ELR (cell line): ENCODE results near the gene ETFB.
A peak's percentile ranks its signal among the peaks of the same experiment; 100 is the strongest.

Source experiments
- DNase-seq: peaks from one replicate; pipeline ENCODE4 v3.0.0-alpha.2; 2015; ENCODE audit warnings: low read depth

The ETFB gene

DNA sequence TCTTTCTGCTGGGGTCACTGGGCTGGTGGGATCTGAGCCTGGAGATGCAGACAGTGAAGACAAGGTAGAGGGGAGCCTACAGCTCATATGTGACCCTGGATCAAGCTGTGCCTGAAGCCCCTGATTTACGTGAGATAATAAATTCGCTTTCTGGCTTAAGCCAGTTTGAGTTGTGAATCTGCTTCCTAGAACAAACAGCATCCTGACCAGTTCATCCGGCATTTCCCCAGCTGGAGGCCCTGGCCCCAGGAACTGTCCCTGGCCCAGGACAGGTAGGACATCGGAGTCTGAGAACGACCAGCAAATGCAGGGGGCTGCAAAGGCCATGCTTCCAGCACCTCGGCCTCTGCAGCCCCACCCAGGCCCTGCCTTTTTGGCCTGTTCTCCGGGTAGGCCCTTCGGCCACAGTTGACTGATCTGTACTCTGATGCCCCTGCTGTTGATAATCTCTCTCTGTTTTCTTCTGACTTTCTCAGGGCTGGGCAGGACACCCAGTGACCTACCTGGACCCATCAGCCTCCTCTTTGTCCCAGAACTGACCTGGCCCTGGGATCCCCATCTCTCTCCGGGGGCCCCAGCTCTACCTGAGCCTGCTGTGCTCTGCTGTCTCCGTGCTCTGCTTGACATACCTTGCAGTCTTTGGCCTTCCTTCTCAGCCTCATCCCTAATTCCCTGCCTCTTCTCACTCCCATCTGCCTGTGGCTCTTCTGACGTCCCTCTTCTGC lies 14.8 kb downstream of the ETFB start:
- no peak for DNase-seq

DNA sequence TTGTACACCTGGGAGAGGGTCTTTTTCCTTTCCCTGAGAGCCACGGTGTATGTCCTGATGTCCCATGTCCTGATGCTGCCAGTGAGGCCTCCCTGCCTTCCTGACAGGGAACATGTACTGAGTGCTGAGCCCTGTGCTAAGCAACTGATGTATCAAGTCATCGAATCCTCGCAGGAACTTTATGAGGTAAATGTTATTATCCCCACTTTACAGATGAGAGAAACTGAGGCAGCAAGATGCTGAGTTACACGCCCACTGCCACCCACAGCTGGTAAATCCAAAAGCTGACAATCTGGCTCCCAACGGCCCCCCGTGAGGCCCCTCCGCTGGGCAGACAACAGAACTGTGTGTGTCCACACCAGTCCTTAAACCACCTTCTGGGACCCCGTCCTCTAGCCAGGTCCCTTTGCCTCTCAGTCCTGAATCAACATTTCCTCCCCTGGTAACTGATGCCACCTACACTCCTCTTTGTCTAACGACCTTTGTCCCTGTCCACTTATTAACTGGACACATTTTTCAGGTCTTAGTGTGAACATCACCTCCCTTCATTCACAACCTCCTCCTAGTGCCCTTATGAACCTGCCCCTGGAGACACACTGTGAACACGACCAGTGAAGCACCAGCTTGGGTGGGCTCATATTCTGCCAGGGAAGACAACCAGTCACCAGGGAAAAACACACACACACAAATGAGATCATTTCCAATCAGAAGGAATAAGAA lies 18.8 kb downstream of the ETFB start:
- no peak for DNase-seq

DNA sequence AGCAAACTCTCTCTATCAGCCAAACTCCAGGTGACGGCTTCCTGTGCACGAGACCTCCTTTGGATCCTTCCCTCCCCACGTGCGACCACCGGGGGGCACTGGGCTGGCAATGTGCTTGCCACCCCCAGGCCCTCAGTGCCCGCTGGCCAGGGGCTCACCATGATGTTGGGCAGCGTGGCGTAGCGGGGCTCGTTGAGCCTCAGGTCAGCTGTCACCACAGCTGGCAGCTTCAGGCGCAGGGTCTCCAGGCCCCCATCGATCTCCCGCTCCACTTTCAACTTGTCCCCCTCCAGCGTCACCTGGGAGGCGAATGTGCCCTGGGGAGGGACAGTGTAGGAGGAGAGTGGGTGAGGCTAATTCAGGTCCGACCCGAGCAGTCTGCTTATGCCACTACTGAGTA lies 19.4 kb downstream of the ETFB start:
- no peak for DNase-seq

DNA sequence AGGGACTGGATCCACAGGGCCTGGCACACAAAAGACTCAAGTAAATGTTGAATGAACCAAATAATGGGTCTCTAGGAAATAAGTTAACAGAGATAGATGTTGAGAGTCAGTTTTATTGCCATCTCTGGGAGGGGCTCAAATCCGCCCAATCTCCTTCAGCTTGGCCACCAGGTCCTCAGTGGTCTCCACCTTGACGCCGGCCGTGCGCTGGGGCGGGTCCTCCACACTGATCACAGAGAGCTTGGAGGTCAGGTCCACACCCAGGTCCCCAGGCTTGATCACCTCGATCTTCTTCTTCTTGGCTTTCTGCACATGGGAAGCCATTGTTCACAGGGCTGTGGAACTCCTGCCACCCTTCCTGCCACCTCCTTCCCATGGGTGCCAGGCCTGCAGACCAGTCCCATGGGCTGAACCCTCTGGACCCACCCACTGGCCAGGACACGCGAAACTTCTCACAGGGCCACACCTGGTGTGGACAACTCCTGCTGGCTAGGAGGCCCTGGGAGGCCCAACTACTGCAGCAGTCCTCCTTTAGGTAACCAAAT lies 21.0 kb downstream of the ETFB start:
- no peak for DNase-seq

DNA sequence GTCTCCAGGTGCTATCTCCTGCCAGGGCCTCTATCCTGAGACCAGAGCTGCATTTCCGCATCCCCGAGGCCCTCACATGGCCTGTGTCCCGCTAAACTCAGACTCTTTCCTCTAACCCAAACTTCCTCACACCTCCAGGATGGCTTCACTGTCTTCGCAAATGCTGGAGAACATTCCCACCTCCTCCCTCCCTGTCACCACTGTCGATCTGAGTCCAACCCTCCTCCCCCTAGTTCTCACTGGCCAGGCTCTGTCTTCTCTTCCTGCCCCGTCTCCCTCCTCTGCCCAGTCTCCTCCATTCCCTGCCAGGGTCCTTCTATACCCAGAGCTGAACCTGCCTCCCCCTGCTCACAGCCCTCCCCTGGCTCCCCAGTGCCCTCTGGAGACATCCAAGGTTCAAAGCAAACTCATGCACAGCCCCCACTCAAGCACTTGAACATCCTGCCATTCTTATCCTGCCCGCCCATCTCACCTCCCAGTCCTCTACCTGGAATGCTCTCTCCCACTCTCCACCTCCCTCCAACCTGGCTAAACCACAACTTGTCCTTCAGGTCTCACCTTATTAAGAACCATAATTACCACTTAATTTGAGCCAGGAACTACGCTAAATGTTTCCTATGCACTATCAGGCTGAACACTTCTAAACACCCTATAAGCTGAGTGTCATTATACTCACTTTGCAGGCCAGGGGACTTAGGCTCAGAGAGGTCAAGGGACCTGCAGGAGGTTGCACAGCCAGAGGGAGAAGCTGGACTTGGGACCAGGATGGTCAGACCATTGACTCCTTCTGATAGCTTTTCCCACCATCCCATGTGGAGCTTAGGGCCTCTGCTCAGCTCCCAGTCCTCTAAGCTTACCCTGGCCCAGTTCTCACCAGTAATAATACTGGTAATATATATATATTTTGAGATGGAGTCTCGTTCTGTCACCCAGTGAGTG lies 23.3 kb downstream of the ETFB start:
- DNase-seq = no peak

DNA sequence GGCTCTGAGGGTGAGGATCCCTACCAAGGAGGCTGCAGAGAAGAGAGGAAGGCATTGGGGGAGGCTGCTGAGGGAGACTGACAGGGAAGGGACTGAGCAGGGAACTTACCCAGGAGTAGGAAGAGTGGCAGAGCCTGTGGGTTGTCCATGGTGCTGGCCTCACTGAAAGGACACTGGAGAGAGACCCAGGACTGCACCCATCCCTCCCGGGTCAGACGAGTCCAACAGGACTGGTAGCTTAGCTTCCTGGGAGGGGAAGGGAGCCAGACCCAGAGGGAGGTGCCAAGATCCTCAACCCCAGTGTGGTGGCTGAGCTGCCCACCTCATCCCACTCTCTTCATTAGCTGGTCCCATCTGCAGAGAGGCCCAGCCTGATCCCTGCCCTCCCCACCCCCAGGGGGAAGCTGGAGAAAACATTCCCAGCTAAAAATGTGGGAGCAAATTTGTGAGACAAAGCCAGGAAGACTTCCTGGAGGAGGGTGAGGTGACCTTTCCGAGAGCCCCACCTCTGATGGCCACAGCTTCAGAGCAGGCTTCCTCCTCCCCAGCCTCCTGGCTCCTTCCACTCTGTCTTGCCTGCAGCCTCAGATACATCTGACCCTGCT lies 24.1 kb downstream of the ETFB start, which contains the start of gene VSIG10L:
Gene VSIG10L (minus strand): TSS at position 164 of the 605 bp plus-strand sequence. CDS start 15 bp downstream, at position 149.
- no peak for DNase-seq

DNA sequence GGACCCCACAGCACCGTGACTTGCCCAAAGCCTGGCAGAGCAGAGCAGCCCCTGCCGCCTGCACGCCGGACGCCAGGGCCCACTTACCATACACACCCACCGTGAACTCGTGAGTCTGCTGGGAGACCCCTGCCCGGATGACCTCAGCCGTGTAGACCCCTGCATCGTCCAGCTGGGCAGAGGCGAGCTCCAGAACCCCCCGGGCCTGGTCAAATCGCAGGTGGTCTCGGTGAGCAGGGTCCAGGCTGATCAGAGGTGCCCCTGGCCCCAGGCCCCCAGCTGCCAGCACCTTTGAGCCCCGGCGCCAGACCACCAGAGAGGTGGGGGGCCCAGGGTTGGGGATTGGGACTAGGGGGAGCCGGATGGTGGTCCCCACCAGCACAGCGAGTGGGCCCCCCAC lies 25.1 kb downstream of the ETFB start:
- no peak for DNase-seq

DNA sequence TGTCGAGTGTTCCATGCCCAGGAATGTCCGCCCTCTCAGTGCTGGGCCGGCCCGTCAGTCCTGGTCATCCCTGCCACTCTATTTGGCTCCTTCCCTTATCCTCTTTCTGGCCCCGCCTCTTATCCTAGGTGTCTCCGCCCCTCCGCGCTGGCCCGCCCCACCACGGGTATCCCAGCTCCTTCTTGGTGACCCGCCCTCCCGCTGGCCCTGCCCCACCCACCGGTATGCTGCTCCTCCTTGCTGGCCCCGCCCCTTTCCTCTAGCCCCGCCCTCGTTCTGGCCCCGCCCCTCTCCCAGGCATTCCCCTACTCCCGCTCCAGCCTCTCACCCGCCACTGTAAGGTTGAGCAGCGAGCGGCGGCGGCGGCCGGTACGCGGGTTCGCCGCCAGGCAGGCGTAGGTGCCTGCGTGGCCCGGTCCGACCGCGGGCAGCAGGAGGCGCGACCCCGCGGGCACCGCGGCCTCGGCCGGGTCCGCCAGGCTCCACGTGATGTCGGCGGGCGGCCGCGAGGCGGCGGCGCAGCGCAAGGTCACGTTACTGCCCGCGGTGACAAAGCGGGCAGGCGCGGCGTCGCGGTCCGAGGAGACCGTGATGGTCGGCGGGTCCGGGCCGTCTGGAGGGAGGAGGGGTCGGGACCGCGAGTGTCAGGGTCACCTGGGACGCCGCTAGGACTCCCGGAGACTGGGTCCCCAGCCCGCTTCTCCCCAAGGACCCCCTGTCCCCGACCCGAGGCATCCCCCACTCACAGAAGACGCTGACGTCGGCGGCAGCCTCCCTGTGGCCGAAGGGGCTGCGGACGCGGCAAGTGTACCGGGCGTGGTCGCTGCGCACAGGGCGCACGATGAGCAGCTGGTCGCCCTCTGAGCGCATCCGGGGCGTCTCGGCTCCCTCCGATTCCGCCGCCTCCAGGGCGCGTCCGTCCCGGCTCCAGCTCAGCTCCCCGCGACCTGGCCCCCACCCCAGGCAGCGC lies 26.2 kb downstream of the ETFB start:
- peak; percentile 95 for DNase-seq

DNA sequence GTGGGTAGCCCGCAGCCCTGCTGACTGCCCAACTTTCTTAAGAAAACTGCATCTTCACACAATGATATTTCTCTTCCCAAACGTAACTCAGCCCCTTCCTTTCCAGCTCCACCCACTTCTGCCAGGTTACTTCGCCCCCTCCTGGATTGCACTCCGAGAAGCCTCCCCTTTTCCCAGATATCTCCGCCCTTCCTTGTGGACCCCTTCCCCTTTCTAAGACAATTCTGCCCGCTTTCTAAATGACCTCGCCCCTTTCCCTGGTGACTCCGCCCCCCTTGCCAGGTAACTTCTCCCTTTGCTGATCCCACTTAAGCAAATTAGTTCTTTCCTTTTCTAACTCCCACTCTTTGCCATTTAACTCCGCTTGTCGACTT lies 26.9 kb downstream of the ETFB start:
- DNase-seq = no peak

DNA sequence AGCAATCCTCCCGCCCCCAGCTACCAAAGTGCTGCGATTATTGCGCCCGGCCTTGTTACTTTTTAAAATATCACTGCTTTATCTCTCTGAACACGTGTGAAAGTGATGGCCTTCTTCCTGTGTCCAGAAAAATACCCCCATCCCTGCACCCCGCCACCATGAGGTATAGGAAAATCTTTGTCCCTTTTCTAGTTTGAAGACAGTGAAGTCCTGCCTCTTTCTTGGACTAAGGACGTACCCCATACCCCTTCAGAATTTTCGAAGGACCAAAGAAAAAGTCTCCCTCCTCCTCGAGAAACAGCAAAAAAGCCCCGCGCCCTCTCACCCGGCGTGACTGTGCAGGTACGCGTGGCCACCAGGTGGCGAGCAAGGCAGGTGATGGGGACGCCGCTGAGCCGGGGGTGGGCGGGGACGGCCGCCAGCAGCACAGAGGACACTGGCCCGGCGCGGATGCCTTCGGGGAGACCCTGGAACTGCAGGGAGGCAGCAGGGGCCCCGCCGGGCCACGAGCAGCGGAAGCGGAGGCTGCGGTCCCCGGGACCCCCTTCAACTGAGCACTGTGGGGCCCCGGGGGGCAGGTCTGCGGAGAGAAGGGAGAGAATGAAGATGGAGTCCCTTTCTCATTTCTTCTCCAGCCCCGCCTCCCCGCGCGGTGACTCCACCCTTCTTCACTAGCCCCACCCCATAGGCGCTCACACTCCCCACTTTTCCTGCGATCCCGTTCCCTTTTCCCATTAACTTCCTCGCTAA lies 27.4 kb downstream of the ETFB start:
- peak; percentile 79 for DNase-seq

DNA sequence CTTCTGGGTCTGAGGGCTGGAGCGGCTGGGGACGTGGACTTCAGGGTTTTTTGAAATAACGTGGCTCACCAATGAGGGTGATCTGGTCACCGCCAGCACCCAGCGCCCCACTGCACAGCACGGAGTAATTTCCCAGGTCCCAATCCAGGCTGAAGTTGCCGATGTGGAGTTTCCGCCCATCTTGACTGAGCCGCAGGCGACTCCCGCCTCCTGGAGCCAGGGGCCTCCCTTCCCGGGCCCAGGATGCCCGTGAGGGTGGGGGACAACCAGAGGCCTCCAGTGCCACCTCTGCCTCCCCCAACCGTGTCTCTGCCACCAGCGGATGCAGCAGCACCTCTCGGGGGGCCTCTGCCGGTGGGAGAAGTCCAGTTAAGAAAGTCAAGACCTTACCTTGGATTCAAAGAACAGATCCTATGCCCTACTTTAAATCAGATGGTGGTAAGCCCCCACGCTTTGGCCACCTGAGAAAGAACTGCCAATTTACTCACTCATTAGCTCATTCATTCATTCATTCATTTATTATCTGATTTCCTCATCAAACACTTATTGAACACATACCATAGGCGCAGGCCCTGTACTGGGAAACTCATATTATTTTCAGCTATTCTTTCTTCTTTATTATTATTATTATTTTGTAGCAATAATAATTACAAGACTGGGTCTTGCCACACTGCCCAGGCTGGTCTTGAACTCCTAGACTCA lies 28.2 kb downstream of the ETFB start:
- DNase-seq = no peak

DNA sequence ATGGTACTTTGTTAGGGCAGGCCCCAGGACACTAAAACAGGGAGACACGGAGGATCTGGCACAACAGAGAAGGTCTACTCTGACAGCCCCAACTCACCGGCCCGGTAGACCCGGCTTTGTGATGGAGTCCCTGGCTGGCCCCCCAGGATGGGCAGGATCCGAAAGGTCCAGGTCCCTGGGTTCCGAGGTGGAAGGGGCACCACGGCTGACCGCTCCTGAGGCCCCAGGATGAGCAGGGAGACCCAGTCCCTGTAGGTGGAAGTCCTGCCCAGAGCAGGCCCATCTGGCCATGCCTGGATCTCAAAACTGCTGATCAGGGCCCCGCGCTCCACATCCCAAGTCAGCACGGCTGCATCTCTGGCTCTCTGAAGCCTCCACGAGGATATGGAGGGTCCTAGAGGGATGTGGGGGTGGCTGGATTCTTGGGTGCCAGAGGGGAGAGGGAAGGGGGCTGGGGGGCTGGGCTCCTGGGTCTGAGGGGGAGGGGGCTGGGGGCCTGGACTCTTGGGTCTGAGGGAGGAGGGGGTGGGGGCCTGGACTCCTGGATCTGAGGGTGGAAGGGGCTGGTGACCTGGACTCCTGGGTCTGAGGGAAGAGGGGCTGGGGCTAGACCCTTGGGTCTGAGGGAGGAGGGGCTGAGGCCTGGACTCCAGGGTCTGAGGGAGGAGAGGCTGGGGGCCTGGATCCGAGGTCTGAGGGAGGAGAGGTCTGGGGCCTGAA lies 28.9 kb downstream of the ETFB start:
- DNase-seq = no peak

DNA sequence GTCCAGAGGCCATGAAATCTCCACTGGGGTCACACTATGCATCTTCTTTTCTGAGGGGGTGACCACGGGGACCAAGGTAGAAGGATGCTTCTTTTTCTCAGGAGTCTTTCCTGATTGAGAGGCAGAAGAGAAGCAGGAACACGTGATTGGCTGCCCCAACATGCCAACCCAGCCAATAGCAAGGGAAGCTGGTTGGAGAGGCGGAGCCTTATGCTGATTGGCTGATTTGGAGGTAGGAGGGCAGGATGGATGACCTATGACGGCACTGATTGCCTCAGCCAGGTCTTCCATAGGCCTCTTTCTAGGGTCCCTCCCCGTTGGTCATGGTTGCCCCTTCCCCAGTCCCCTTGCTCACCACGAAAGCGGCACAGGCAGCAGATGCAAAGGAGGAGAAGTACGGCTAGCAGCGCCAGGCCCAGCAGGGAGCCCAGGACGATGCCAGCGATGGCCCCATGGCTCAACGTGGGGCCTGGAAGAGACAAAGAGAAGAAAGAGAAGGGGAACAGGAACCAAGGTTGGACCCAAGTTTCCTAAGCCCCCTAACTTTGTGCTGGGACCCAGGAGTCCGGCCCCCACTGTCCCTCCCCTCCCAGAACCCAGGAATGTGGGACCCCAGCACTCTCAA lies 32.2 kb downstream of the ETFB start:
- DNase-seq = no peak

DNA sequence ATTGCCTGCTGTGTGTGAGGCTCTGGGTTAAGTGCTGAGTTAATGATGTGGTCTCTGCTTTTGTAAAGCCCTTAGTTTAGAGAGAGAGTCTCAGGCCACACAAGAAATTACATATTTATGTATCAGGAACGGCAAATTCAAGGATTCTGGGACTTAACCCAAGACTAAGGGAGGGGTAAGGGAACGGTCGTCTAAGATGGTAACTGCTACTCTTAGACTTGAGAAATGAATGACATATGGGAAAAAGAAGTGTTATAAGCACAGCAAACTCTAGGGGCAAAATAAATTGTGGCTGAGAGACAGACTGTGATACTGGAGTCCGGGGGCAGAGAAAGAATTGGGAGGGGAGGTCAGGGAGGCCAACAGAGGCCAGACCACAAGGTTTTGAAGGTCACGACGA lies 34.5 kb downstream of the ETFB start:
- DNase-seq = no peak

DNA sequence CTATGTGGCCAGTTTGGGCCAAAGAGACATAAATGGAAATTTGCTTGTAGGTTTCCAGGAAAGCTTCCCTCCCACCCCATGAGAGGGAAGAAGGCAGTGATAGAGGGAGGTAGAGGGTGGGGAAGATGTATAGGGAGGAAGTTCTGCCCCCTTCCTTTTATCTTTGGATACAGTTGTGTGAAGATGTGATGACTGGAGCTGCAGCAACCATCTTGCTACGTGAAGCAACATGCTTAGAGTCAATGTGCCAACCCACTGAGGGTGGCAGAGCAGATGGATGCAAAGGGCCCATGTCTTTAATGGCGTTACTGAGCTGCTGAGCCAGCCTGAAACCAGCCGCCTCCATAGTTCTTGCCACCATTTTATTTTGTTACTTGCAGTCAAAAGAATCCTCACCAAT lies 35.0 kb downstream of the ETFB start:
- no peak for DNase-seq

DNA sequence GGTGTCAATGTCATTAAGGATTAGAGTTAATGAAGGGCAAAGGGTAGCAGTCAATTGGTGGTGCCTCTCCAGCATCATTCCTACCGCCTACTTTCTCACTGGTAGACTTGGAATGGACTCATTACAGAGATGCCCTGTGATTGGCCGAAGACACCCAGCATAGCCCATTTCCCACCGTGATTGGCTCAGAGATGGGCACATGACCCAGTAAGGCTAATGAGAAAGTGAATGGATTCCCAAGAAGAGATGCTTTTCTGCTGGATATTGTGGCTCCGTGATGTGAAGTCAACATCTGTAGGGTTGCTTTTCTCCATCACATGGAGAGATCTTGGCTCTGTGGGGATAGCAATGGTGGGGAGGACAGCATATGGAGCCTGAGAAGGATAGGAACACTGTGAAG lies 35.8 kb downstream of the ETFB start:
- DNase-seq = no peak

DNA sequence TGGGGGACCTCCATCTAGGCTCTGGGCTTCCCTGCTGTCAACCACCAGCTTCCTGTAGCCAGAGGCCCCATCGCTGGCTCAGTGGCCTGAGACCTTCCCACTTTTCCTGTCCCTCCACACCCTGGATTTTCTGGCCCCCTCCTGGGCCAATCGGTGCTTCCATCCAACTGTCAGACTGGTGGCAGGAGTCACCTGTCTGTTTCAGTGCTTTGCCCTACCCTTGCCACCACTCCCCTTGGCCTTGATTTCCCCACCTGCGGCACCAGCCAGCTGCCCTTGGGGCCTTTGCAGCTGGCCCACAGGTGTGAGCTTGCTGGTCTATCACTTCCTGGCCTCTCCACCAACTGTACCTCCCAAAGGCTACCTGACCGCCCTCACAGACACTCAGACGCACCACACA lies 36.8 kb downstream of the ETFB start:
- no peak for DNase-seq
